ENCODE data around the gene TMEM42. TPM values are rescaled to one million over a fixed set of nuclear protein-coding genes. Genes with fewer than 3 reads are reported as not detected.

The TMEM42 gene
- polyA plus RNA-seq, 1 of the 3 experiments (the other 2 are of a cell fraction): 32.8 TPM

- no peak for DNase-seq
- no peaks in the 10 kb centered on the region for H3K79me2 ChIP-seq (ENCODE audit: insufficient read depth)
- no peak overlapping the region for H3K4me3 ChIP-seq (ENCODE audit: low read depth in 2 of 2, low read length in 1 of 2)
- H3K4me1 ChIP-seq (ENCODE audit: control insufficient read depth in 1 of 2, insufficient read depth in 2 of 2, low read depth in 1 of 2, low read length in 1 of 2): peaks cover 0 to 6% of the 10 kb centered on the region in 2 experiments; a peak in 3 of 4 replicates
- H3K9me3 ChIP-seq: no peaks in the 10 kb centered on the region
- H3K9me2 ChIP-seq: no peaks in the 10 kb centered on the region
- peaks cover 3% of the 10 kb centered on the region for H3F3A ChIP-seq (replicated peaks; ENCODE audit: insufficient read depth)
- no peak overlapping the region for H3K9ac ChIP-seq
- no peak overlapping the region for H3K27ac ChIP-seq (ENCODE audit: low read depth in 2 of 2, low read length in 1 of 2)
- H4K20me1 ChIP-seq (ENCODE audit: insufficient read depth): no peaks in the 10 kb centered on the region
- CTCF ChIA-PET: interaction anchor here (1.5 kb wide), 1 partner anchor 19 kb away, joined by 4 read pairs; no protein-coding TSS in a partner anchor
- no peak overlapping the region for H2AFZ ChIP-seq (ENCODE audit: low read depth)
- no peak for TF ChIP-seq RCOR1 (IDR thresholded peaks at IDR 0.05; ENCODE audit: low read length)
- TF ChIP-seq TEAD4 (IDR thresholded peaks at IDR 0.05; ENCODE audit: borderline replicate concordance, insufficient read depth): no peak
- TF ChIP-seq GABPA (IDR thresholded peaks at IDR 0.05; ENCODE audit: low read depth): no peak
- TF ChIP-seq FOXJ3 (CRISPR knock-in tag; IDR thresholded peaks at IDR 0.05): no peak
- TF ChIP-seq RXRA (IDR thresholded peaks at IDR 0.05; ENCODE audit: borderline replicate concordance, low read depth): no peak
- no peak for TF ChIP-seq EP300 (IDR thresholded peaks at IDR 0.05; ENCODE audit: borderline replicate concordance in 1 of 2, low read depth in 1 of 2, low read length in 1 of 2)
- TF ChIP-seq NFIC (IDR thresholded peaks at IDR 0.05; ENCODE audit: borderline replicate concordance): no peak
- no peak for TF ChIP-seq SIN3A (IDR thresholded peaks at IDR 0.05; ENCODE audit: borderline replicate concordance, low read depth, low read length)
- no peak for TF ChIP-seq REST (IDR thresholded peaks at IDR 0.05; ENCODE audit: low read depth, low read length)
- no peak for TF ChIP-seq YY1 (IDR thresholded peaks at IDR 0.05; ENCODE audit: low read depth)
- TF ChIP-seq USF2 (IDR thresholded peaks at IDR 0.05; ENCODE audit: borderline replicate concordance, low read depth, low read length): no peak
- no peak for TF ChIP-seq JUND (IDR thresholded peaks at IDR 0.05)
- TF ChIP-seq CTCF (IDR thresholded peaks at IDR 0.05): no peak
- no peak for TF ChIP-seq MEF2A (IDR thresholded peaks at IDR 0.05; ENCODE audit: borderline replicate concordance, low read depth)
- TF ChIP-seq MXI1 (IDR thresholded peaks at IDR 0.05; ENCODE audit: low read depth, low read length): no peak
- H3K4me2 ChIP-seq: no peak overlapping the region
- H3K27me3 ChIP-seq (ENCODE audit: insufficient read depth): no peaks in the 10 kb centered on the region
- 79% methylated on average over 5 of the region's 5 CpGs for WGBS (ENCODE audit: low lambda C conversion rate)
- no peaks in the 10 kb centered on the region for H3K36me3 ChIP-seq (replicated peaks in 1 of 2; ENCODE audit: control insufficient read depth in 1 of 2, insufficient read depth in 2 of 2, low read length in 1 of 2)
- POLR2A ChIA-PET: no interaction called here
Measured at GRCh38 chr3:44894485-44894884, 32.8 kb downstream of the TMEM42 start.
